Astrocyte of the cerebellum (primary cell): ENCODE data around the gene DMAC2L.

ENCODE experiments used
- DNase-seq: peaks from one replicate; pipeline ENCODE4 v3.0.0-alpha.2; 2011; ENCODE audit warnings: low read depth
- H3K4me3 ChIP-seq: 2 replicates; pipeline ENCODE4 v1.5.1; 2011; ENCODE audit warnings: mild to moderate bottlenecking, low read depth, low read length, moderate library complexity
- CTCF ChIP-seq: IDR thresholded peaks from 2 replicates; pipeline ENCODE4 v1.5.1; 2012; ENCODE audit warnings: low read length, low read depth, moderate library complexity, mild to moderate bottlenecking; ENCODE audit errors: missing control alignments
- in situ Hi-C: cut with HindIII; loops from 2 replicates; pipeline ENCODE4 v1.10.0; 2017; ENCODE audit warnings: low sequenced_read_pairs

DMAC2L gene

GRCh38 chr14:50285861-50286260 lies 26.3 kb upstream of the DMAC2L start:
- no peak for TF ChIP-seq CTCF
- H3K4me3 ChIP-seq, result no peak overlapping the region
- in situ Hi-C loops, result no loop called here
- no peak for DNase-seq

GRCh38 chr14:50288146-50288545 lies 24.0 kb upstream of the DMAC2L start:
- DNase-seq, result no peak
- in situ Hi-C loops, result no loop called here
- TF ChIP-seq CTCF, result no peak
- H3K4me3 ChIP-seq, result no peak overlapping the region

GRCh38 chr14:50290306-50290705 lies 21.8 kb upstream of the DMAC2L start:
- in situ Hi-C loops, result no loop called here
- TF ChIP-seq CTCF, result no peak
- no peak for DNase-seq
- H3K4me3 ChIP-seq, result no peak overlapping the region

- TF ChIP-seq CTCF, result no peak
- no peak overlapping the region for H3K4me3 ChIP-seq
- in situ Hi-C loops, result no loop called here
- DNase-seq, result no peak
Measured at GRCh38 chr14:50299585-50299984, 12.5 kb upstream of the DMAC2L start.

- in situ Hi-C loops, result no loop called here
- no peak for DNase-seq
- H3K4me3 ChIP-seq, result no peak overlapping the region
- TF ChIP-seq CTCF, result no peak
Measured at GRCh38 chr14:50301914-50302313, 10.2 kb upstream of the DMAC2L start.

GRCh38 chr14:50303744-50304471 lies 8.2 kb upstream of the DMAC2L start:
- in situ Hi-C loops, result no loop called here
- TF ChIP-seq CTCF, result no peak
- H3K4me3 ChIP-seq, result no peak overlapping the region
- DNase-seq, result no peak

GRCh38 chr14:50308363-50308915 lies 3.7 kb upstream of the DMAC2L start:
- in situ Hi-C loops, result no loop called here
- no peak for TF ChIP-seq CTCF
- no peak for DNase-seq
- no peak overlapping the region for H3K4me3 ChIP-seq
